GM23248 (cell line): ENCODE measurements around the gene CDH4.

ENCODE experiments used
- EZH2 ChIP-seq: fragments of 200-600 bp; sonication (generic); IDR thresholded peaks from 2 replicates; pipeline ENCODE4 v1.6.1; 2018; ENCODE audit warnings: antibody characterized with exemption, mild to moderate bottlenecking; ENCODE audit not compliant: insufficient read depth, poor library complexity, severe bottlenecking
- EZH2phosphoT487 ChIP-seq: fragments of 200-600 bp; sonication (generic); IDR thresholded peaks from 2 replicates; pipeline ENCODE4 v1.6.1; 2018; ENCODE audit warnings: antibody characterized with exemption, moderate library complexity, mild to moderate bottlenecking, low read depth; ENCODE audit not compliant: insufficient read depth

GRCh38 chr20:61492065-61492464, 240.0 kb downstream of the CDH4 start:
- no peak for TF ChIP-seq EZH2phosphoT487
- no peak for TF ChIP-seq EZH2
